Suprapubic skin (tissue), 4 donors: ENCODE results near the gene WNT3.

Experiments
- POLR2A ChIP-seq, 2 donors: fragments of 450-650 bp; IDR thresholded peaks; one replicate each; pipeline ENCODE4 v1.6.1; 2017; ENCODE audit warnings: antibody characterized with exemption in 2 of 2, mild to moderate bottlenecking in 2 of 2, moderate library complexity in 2 of 2
- POLR2AphosphoS5 ChIP-seq, 3 donors: sonication (generic); formaldehyde crosslinking; IDR thresholded peaks; one replicate each; pipeline ENCODE4 v1.6.1; 2017; ENCODE audit warnings: antibody characterized with exemption in 3 of 3
- TF ChIP-seq, protein P1 (sequence below), 2 donors: fragments of 200-600 bp in 1 of 2; fragments of 450-650 bp in 1 of 2; sonication (generic) in 1 of 2; IDR thresholded peaks; one replicate each; pipeline ENCODE4 v1.5.1; 2016 to 2019; ENCODE audit warnings: antibody characterized with exemption in 2 of 2, mild to moderate bottlenecking in 1 of 2, moderate library complexity in 1 of 2

DNA sequence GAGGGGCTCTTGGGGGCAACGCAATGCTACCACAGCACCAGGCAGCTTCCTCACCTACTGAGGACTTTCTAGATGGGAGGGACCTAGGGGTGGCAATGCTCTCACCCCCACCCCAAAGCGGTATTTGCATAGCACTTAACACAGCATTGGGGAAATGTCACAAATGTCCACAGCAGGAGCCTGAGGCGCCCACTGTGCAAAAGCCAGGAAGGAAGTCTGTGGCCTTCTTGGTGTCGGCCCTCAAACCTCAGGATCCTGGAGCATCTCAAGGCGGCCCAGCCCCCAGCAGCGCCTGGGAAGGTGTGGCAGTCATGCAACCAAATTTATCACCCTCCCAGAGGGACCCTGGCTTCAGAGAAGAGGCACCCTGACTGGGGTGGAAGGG lies 45.3 kb downstream of the WNT3 start:
- TF ChIP-seq, protein P1, sequence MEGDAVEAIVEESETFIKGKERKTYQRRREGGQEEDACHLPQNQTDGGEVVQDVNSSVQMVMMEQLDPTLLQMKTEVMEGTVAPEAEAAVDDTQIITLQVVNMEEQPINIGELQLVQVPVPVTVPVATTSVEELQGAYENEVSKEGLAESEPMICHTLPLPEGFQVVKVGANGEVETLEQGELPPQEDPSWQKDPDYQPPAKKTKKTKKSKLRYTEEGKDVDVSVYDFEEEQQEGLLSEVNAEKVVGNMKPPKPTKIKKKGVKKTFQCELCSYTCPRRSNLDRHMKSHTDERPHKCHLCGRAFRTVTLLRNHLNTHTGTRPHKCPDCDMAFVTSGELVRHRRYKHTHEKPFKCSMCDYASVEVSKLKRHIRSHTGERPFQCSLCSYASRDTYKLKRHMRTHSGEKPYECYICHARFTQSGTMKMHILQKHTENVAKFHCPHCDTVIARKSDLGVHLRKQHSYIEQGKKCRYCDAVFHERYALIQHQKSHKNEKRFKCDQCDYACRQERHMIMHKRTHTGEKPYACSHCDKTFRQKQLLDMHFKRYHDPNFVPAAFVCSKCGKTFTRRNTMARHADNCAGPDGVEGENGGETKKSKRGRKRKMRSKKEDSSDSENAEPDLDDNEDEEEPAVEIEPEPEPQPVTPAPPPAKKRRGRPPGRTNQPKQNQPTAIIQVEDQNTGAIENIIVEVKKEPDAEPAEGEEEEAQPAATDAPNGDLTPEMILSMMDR (IDR thresholded peaks at IDR 0.05): no peak
- TF ChIP-seq POLR2A (IDR thresholded peaks at IDR 0.05) (no peak), POLR2AphosphoS5 (IDR thresholded peaks at IDR 0.05) (no peak)
